Measurements from ENCODE around the gene GRIK2. TPM values are rescaled to one million over a fixed set of nuclear protein-coding genes. Genes with fewer than 3 reads are reported as not detected.

GRIK2 gene
- total RNA-seq, 1 experiment from 2014 or later: 0.55 TPM

DNA sequence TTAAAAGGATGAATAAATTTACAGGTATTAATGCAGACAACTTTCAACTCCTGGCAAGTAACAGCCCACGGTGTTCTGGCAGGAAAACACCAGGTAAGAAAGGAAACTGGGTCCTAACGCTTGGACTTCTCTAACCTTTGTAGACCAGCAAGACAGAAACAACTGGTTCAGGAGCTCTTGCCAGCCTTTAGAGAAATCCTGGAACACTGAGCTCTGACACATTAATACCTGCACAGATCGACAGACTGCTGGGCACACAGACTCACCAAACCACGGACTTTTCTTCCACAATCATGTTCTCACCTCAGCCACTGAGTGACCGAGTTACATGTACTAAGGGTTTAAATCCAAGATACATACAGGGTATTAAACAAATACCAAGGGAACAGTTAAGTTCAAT lies 36.3 kb downstream of the GRIK2 start:
- intact Hi-C loops (cut with micrococcal nuclease): no loop called here
- BruUV-seq (replicated peaks): no TSS peak

DNA sequence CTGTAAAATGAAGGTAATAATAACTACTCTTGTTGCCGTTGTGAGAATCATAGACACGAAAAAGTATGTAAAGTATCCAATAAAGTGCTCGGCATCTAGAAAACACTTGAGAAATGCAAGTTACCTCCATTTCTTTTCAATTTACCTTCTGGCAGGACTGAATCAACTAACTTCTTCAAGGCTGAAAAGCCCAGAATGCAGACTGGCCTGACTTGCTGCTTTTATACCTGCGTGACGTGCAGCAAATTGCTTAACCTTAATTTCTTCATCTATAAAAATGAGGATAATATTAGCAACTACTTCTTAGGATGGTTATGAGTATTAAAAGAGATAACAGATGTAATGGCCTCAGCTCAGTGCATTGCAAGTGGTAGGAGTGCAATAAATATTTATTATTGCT lies 39.6 kb downstream of the GRIK2 start:
- ATAC-seq (no peak), DNase-seq (no peak)
- Histone ChIP-seq H3K27me3 (ENCODE audit: low read length) (no peaks in the 10 kb centered on the region), H4K20me1 (ENCODE audit: low read length) (no peaks in the 10 kb centered on the region), H3F3A (ENCODE audit: low read length, unreplicated experiment) (no peaks in the 10 kb centered on the region), H2AFZ (ENCODE audit: low read length) (no peak overlapping the region), H3K9me2 (replicated peaks; ENCODE audit: low read length) (no peaks in the 10 kb centered on the region), H3K4me3 (ENCODE audit: low read length) (no peak overlapping the region), H3K79me2 (ENCODE audit: low read length) (no peaks in the 10 kb centered on the region), H3K4me1 (ENCODE audit: insufficient read depth, low read length) (no peaks in the 10 kb centered on the region), H3K4me2 (ENCODE audit: low read length) (no peak overlapping the region), H3K9me3 (ENCODE audit: low read length) (no peaks in the 10 kb centered on the region), H3K27ac (ENCODE audit: low read length) (no peak overlapping the region), H3K9ac (ENCODE audit: low read length) (no peak overlapping the region), H3K36me3 (ENCODE audit: low read depth, low read length) (no peaks in the 10 kb centered on the region)
- ChIA-PET CTCF (no interaction called here), POLR2A (ENCODE audit: unreplicated experiment) (no interaction called here)
- no TSS peak for BruUV-seq (replicated peaks)
- TF ChIP-seq EZH2phosphoT487 (IDR thresholded peaks at IDR 0.05; ENCODE audit: borderline replicate concordance, low read length) (no peak), EZH2 (IDR thresholded peaks at IDR 0.05; ENCODE audit: low read length, unreplicated experiment) (no peak)
- TF ChIP-seq, protein P1, sequence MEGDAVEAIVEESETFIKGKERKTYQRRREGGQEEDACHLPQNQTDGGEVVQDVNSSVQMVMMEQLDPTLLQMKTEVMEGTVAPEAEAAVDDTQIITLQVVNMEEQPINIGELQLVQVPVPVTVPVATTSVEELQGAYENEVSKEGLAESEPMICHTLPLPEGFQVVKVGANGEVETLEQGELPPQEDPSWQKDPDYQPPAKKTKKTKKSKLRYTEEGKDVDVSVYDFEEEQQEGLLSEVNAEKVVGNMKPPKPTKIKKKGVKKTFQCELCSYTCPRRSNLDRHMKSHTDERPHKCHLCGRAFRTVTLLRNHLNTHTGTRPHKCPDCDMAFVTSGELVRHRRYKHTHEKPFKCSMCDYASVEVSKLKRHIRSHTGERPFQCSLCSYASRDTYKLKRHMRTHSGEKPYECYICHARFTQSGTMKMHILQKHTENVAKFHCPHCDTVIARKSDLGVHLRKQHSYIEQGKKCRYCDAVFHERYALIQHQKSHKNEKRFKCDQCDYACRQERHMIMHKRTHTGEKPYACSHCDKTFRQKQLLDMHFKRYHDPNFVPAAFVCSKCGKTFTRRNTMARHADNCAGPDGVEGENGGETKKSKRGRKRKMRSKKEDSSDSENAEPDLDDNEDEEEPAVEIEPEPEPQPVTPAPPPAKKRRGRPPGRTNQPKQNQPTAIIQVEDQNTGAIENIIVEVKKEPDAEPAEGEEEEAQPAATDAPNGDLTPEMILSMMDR (conservative IDR thresholded peaks at IDR 0.05; ENCODE audit: low read depth, low read length): no peak
- intact Hi-C loops (cut with micrococcal nuclease): no loop called here

More for the DNA sequence above, 36.3 kb downstream of the GRIK2 start:
- CTCF ChIA-PET: no interaction called here
- DNase-seq (no peak), ATAC-seq (no peak)
- Histone ChIP-seq H3K27me3 (ENCODE audit: low read length) (no peaks in the 10 kb centered on the region), H3K4me1 (ENCODE audit: insufficient read depth, low read length) (no peaks in the 10 kb centered on the region), H3F3A (ENCODE audit: low read length, unreplicated experiment) (no peaks in the 10 kb centered on the region), H2AFZ (ENCODE audit: low read length) (no peak overlapping the region), H3K9me2 (replicated peaks; ENCODE audit: low read length) (no peaks in the 10 kb centered on the region), H3K27ac (ENCODE audit: low read length) (no peak overlapping the region), H3K79me2 (ENCODE audit: low read length) (no peaks in the 10 kb centered on the region), H4K20me1 (ENCODE audit: low read length) (no peaks in the 10 kb centered on the region), H3K36me3 (ENCODE audit: low read depth, low read length) (no peaks in the 10 kb centered on the region), H3K4me2 (ENCODE audit: low read length) (no peak overlapping the region), H3K9ac (ENCODE audit: low read length) (no peak overlapping the region), H3K9me3 (ENCODE audit: low read length) (no peaks in the 10 kb centered on the region), H3K4me3 (ENCODE audit: low read length) (no peak overlapping the region)
- TF ChIP-seq EZH2 (IDR thresholded peaks at IDR 0.05; ENCODE audit: low read length, unreplicated experiment): no peak
- POLR2A ChIA-PET (ENCODE audit: unreplicated experiment): no interaction called here

DNA sequence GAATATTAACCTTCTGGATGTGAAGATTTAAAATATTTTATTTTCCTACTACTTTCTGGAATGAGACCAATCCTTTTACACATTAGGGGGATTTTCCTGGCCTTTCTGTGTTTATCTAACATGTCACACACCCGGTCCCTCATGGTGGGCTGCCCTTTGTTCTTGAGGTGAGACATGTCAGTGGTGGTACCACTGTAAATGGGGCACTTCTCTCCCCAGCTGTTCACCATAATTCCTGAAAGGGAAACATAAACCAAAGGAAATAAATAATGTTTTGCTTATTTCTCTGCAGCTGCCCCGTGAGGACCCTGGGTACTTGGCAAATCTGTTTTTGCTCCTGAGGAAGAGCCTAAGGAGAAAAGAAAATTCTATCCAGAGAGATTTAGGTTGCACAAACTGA lies 41.1 kb downstream of the GRIK2 start:
- Histone ChIP-seq H3K9me2 (replicated peaks; ENCODE audit: low read length) (no peaks in the 10 kb centered on the region), H3K79me2 (ENCODE audit: low read length) (no peaks in the 10 kb centered on the region), H3K4me2 (ENCODE audit: low read length) (no peak overlapping the region), H3F3A (ENCODE audit: low read length, unreplicated experiment) (no peaks in the 10 kb centered on the region), H3K36me3 (ENCODE audit: low read depth, low read length) (no peaks in the 10 kb centered on the region), H3K27me3 (ENCODE audit: low read length) (no peaks in the 10 kb centered on the region), H3K9ac (ENCODE audit: low read length) (no peak overlapping the region), H3K4me3 (ENCODE audit: low read length) (no peak overlapping the region), H3K4me1 (ENCODE audit: insufficient read depth, low read length) (no peaks in the 10 kb centered on the region), H4K20me1 (ENCODE audit: low read length) (no peaks in the 10 kb centered on the region), H3K9me3 (ENCODE audit: low read length) (no peaks in the 10 kb centered on the region), H3K27ac (ENCODE audit: low read length) (no peak overlapping the region), H2AFZ (ENCODE audit: low read length) (no peak overlapping the region)
- intact Hi-C loops (cut with micrococcal nuclease): no loop called here
- TF ChIP-seq EZH2phosphoT487 (IDR thresholded peaks at IDR 0.05; ENCODE audit: borderline replicate concordance, low read length): no peak
- TF ChIP-seq, protein P1 (conservative IDR thresholded peaks at IDR 0.05; ENCODE audit: low read depth, low read length): no peak
- no peak for TF ChIP-seq EZH2 (IDR thresholded peaks at IDR 0.05; ENCODE audit: low read length, unreplicated experiment)
- CTCF ChIA-PET: no interaction called here
- POLR2A ChIA-PET (ENCODE audit: unreplicated experiment): no interaction called here
- ATAC-seq (no peak), DNase-seq (no peak)
- BruUV-seq (replicated peaks): no TSS peak
